Measurements from ENCODE around the gene SORCS2. TPM values are rescaled to one million over a fixed set of nuclear protein-coding genes. Genes with fewer than 3 reads are reported as not detected.
A peak's percentile ranks its signal among the peaks of the same experiment; 100 is the strongest.

SORCS2 gene
- total and polyA plus RNA-seq, 8 donors: 4.6 to 9.7 (median 7.2) TPM

DNA sequence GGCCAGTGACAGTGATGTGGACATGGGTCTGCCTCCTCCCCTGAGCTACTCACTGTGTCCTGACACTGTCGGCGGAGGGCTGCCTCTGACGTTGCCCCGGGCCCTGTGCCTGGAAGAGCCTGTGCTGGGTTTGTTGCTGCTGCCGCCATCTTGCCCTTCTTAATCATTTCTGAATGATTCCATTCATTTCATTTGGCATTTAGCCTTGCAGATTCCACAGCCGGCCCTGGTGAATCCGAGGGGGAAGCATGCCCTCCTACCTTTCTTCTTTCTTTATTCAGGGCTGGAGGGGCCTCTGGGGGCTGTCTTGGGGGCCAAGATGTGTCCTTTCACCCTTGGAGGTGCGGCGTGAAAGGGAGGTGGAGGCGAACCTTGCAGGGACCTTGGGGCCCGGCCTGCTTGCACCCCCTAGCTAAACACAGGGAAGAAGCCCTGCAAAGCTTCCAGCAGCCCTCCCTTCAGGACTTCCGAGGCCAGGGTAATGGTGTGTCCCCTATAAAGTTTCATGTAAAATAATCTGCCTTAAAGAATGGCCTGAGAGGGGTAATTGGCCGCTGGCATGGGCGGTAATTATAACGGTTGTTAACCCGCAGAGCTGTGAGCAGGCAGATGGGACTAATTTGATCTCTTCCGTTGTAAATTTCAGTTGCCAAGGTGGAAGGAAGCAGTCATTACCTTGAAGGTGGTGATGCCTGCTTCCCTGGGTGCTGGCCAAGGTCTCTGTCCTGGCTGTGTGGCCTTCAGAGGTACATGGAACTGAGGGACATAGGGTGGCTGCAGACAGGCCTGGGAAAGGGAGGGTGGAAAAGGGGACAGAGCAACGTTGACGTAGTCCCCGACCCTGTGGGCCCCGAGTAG, 150.1 kb downstream of the SORCS2 start:
- no peak for ATAC-seq
- H3K36me3 ChIP-seq: no peaks in the 10 kb centered on the region
- no peaks in the 10 kb centered on the region for H3K27me3 ChIP-seq
- no peak overlapping the region for H3K4me3 ChIP-seq
- DNase-seq: peak in 1 of 4 donors; percentile 43
- TF ChIP-seq CTCF (IDR thresholded peaks at IDR 0.05): no peak
- intact Hi-C loops (cut with DNase I): no loop called here
- no peak overlapping the region for H3K27ac ChIP-seq
- H3K9me3 ChIP-seq: peaks cover 0 to 7% of the 10 kb centered on the region in 2 donors
- H3K4me1 ChIP-seq: no peaks in the 10 kb centered on the region

DNA sequence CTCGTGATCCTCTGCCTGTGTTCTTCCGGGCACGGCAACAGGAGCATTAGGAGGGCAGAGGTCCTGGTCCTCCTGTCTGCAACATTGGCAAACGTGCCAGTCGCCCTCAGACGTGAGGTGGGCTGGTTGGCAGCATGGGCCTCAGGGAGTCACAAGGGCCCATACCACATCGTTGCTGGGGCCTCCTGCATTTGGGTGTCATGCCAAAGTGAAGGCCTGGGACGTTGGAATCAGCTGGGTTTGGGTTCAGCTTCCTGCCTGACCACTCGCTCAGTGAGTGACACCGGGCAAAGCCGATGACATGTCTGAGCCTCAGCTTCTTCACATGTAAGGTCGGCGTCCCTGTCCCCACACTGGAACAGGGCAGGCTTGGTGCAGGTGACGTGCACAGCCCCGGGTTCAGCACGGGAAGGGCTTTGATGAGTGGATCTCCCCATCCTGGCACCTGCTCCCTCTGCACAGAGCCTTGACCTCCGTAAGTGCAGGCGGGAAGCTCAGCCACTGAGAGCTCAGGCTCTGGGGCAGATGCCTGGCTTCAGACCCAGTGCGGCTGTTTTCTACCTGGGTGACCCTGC, 150.8 kb downstream of the SORCS2 start:
- H3K9me3 ChIP-seq: peaks cover 0 to 7% of the 10 kb centered on the region in 2 donors
- intact Hi-C loops (cut with DNase I): no loop called here
- TF ChIP-seq CTCF (IDR thresholded peaks at IDR 0.05): no peak
- DNase-seq: peak in 1 of 4 donors; percentile 54
- no peak overlapping the region for H3K4me3 ChIP-seq
- H3K27me3 ChIP-seq: no peaks in the 10 kb centered on the region
- H3K4me1 ChIP-seq: no peaks in the 10 kb centered on the region
- no peak overlapping the region for H3K27ac ChIP-seq
- H3K36me3 ChIP-seq: no peaks in the 10 kb centered on the region
- no peak for ATAC-seq

DNA sequence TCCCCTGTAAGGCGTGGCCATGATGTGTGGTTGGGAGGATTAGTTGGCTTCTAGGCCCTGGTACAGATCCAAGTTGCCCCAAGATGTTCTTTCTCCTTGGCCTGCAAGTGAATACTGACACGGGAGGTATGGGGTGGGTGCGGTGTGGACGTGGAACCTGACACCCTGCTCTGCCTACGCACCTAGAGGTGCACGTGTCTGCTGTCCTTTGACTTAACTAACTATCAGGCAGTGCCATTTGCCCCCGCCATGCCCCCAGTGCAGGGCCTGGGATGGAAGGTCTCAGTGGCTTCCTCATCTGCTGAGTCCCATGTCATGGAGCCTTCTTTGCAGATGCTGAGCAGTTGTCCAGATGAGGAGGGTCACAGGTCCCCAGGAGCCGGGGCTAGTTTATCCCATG, 151.6 kb downstream of the SORCS2 start:
- ATAC-seq (no peak), DNase-seq (no peak)
- Histone ChIP-seq H3K36me3 (no peaks in the 10 kb centered on the region), H3K9me3 (peaks cover 0 to 7% of the 10 kb centered on the region in 2 donors), H3K27ac (no peak overlapping the region), H3K4me3 (no peak overlapping the region), H3K4me1 (no peaks in the 10 kb centered on the region), H3K27me3 (no peaks in the 10 kb centered on the region)
- intact Hi-C loops (cut with DNase I): no loop called here
- TF ChIP-seq CTCF (IDR thresholded peaks at IDR 0.05): no peak

- ATAC-seq (no peak), DNase-seq (no peak)
- no peaks in the 10 kb centered on the region for H3K4me1 ChIP-seq
- H3K4me3 ChIP-seq: no peak overlapping the region
- TF ChIP-seq CTCF (IDR thresholded peaks at IDR 0.05): no peak
- H3K27ac ChIP-seq: no peak overlapping the region
- no peaks in the 10 kb centered on the region for H3K27me3 ChIP-seq
- intact Hi-C loops (cut with DNase I): no loop called here
- H3K9me3 ChIP-seq: peaks cover 0 to 7% of the 10 kb centered on the region in 2 donors
- H3K36me3 ChIP-seq: no peaks in the 10 kb centered on the region
Measured at GRCh38 chr4:7344636-7345155, 152.4 kb downstream of the SORCS2 start.

DNA sequence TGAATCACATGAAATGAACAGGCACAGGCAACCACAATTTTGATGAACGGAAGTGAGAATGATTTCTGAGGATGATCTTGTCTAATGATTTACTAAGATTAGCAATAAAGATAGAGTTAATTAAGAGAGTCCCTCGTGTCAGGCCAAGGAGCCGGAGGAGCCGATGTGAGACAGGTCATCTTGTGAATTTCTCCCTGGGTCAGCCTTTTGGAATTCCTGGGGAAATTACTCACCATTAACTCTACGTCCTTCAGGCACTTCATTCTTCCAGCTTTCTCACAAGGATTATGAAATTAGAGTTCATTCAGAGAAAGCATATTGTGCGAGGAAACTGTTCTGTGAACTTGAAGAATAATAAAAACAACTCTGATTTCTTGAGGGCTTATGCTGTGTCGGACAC, 155.6 kb downstream of the SORCS2 start:
- no peak for TF ChIP-seq CTCF (IDR thresholded peaks at IDR 0.05)

More for the DNA sequence above, 155.6 kb downstream of the SORCS2 start:
- intact Hi-C loops (cut with DNase I): no loop called here
- Histone ChIP-seq H3K27me3 (no peaks in the 10 kb centered on the region), H3K9me3 (peaks cover 0 to 7% of the 10 kb centered on the region in 2 donors), H3K4me3 (no peak overlapping the region), H3K27ac (no peak overlapping the region), H3K36me3 (no peaks in the 10 kb centered on the region), H3K4me1 (no peaks in the 10 kb centered on the region)
- ATAC-seq (no peak), DNase-seq (no peak)

Measured in left lung (tissue), 10 donors.